Fibroblast of skin of right biceps (primary cell): ENCODE data around the gene TRAP1.

ENCODE experiments used
- DNase-seq: peaks from one replicate; pipeline ENCODE4 v3.0.0-alpha.2; 2013

TRAP1 gene

GRCh38 chr16:3645504-3646347, 71.6 kb downstream of the TRAP1 start:
- DNase-seq = peak; percentile 47

GRCh38 chr16:3645108-3645503, 72.2 kb downstream of the TRAP1 start:
- DNase-seq = no peak

GRCh38 chr16:3643095-3643730, 74.1 kb downstream of the TRAP1 start:
- DNase-seq = no peak

GRCh38 chr16:3642397-3643094, 74.8 kb downstream of the TRAP1 start:
- peak; percentile 19 for DNase-seq

GRCh38 chr16:3641801-3642396, 75.4 kb downstream of the TRAP1 start:
- DNase-seq = no peak

GRCh38 chr16:3640632-3641501, 76.5 kb downstream of the TRAP1 start:
- DNase-seq = no peak

- DNase-seq = no peak
Measured at GRCh38 chr16:3640207-3640606, 77.1 kb downstream of the TRAP1 start.

GRCh38 chr16:3638916-3639644, 78.2 kb downstream of the TRAP1 start:
- no peak for DNase-seq

GRCh38 chr16:3637371-3637923, 79.9 kb downstream of the TRAP1 start:
- peak; percentile 30 for DNase-seq

- no peak for DNase-seq
Measured at GRCh38 chr16:3625911-3626732, 91.2 kb downstream of the TRAP1 start.

GRCh38 chr16:3625331-3625730, 92.0 kb downstream of the TRAP1 start:
- no peak for DNase-seq

GRCh38 chr16:3623642-3624041, 93.7 kb downstream of the TRAP1 start:
- DNase-seq = no peak

- DNase-seq = no peak
Measured at GRCh38 chr16:3618769-3619141, 98.6 kb downstream of the TRAP1 start.

GRCh38 chr16:3612510-3613466, 104.5 kb downstream of the TRAP1 start:
- DNase-seq = no peak

GRCh38 chr16:3611146-3611975, 106.0 kb downstream of the TRAP1 start, which contains the start of gene SLX4:
TSS of gene SLX4 (minus strand) at chr16:3611606. CDS start at chr16:3608964, 2,642 bp downstream.
- DNase-seq = peak; percentile 92

GRCh38 chr16:3610698-3611145, 106.6 kb downstream of the TRAP1 start:
- peak; percentile 12 for DNase-seq

- DNase-seq = no peak
Measured at GRCh38 chr16:3609895-3610697, 107.2 kb downstream of the TRAP1 start.
